Stimulated activated CD4-positive, alpha-beta T cell treated with anti-CD3 and anti-CD28 coated beads, Interleukin-1b, Interleukin-23, amount 100 ng/mL, for 24 hours (primary cell): ENCODE measurements around the gene ASB15.
"Not testable (repeated sequence)": the region's sequence is repeated elsewhere in the genome, so short reads cannot be mapped to it uniquely, and the experiment has no call there.

Experiments
- DNase-seq, 4 experiments: peaks; one replicate each; pipeline ENCODE4 v3.0.0-alpha.2; 2020; ENCODE audit warnings: low read depth in 4 of 4, low spot score in 1 of 4

Gene ASB15

DNA sequence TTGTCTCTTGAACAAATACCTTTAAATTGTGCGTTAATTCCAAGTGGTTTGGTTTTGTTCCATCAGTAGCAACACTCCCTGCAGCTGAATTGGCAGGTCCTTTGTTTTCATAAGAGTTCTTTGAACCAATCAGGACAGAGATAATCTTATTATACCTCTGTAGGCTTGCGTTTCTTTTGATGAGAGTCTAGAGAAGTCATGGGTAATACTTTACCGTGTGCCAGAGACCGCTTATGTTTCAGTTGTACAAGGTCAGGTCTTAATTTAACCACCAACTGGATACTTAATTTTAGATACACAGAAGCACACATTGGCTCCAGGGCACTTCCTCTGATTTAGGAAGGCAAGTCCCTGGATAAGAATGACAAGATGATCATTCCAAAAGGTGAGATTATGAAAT is at the start of gene ASB15:
ASB15 (plus strand) TSS at position 292 of the 400 bp plus-strand sequence. CDS start 12,682 bp downstream, outside the sequence.
- no peak for DNase-seq

DNA sequence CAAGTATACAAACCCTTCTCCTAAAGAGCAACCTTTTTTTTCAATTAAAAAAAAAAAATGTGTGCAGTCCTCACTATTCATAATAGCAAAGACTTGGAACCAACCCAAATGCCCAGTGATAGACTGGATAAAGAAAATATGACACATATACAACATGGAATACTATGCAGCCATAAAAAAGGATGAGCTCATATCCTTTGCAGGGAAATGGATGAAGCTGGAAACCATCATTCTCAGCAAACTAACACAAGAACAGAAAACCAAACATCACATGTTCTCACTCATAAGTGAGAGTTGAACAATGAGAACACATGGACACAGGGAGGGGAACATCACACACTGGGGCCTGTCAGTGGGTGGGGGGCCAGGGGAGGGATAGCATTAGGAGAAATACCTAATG is 49.5 kb upstream of the ASB15 start:
- DNase-seq, result not testable (repeated sequence)

DNA sequence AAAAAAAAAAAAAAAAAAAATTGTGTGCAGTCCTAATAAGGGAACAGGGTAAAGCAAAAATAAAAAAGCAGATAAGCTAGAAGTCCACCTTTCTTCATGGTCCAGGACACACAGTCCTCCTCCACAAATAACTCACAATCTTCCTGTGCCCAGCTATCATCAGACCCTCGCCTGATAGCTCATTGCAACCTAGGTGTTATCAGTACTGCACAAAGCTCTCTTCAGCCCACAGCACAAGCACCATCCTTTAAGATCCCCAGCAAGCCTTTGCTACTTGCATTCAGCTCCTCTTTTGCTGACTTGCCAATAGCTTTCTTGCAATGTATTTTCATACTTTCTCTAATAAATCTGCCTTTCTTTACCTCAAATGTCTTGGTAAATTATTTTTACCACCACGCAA is 49.0 kb upstream of the ASB15 start:
- DNase-seq, result no peak

DNA sequence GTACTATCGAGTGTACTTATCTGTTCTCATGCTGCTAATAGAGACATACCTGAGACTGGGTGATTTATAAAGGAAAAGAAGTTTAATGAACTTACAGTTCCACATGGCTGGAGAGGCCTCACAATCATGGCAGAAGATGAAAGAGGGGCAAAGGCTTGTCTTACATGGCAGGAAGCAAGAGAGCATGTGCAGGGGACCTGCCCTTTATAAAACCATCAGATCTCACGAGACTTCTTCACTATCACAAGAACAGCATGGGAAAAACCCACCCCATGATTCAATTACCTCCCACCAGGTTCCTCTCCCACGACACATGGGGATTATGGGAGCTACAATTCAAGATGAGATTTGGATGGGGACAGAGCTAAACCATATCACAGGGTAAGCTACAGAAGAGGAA is 48.5 kb upstream of the ASB15 start:
- no peak for DNase-seq

DNA sequence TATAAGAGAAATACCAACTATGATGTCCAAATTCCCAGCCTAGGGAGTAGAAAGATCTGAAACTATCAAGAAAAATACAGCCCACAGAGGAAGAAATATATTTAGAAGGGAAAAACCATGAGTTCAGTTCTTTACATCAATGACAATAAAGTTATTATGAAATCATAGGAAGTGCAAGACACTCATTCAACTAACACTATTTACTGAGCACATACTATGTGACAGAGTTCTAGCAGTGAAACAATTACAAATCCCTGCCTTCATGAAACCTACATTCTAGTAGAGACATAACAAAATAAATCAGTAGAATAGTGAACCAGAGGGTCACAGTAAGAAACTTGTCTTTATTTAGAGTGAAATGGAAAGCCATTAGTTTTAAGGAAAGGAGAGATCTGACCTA is 46.1 kb upstream of the ASB15 start:
- no peak for DNase-seq

DNA sequence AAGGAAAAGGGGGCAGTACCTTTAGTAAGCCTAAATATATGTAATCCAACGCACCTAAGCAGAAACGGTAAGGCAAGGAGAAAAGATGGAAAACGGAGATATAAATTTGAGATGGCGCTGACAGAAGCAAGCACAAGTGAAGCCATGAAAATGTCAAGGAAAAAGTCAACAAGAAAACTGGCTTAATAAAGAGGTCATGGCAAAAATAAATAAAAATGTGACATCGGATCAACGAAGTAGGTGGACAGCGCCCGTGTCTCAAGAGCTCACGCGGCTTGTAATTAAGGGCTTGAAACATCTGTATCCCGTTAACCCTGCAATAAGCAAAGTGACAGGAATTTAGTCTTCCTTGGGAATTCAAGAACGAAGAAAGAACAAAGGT is 44.6 kb upstream of the ASB15 start:
- DNase-seq, result no peak

DNA sequence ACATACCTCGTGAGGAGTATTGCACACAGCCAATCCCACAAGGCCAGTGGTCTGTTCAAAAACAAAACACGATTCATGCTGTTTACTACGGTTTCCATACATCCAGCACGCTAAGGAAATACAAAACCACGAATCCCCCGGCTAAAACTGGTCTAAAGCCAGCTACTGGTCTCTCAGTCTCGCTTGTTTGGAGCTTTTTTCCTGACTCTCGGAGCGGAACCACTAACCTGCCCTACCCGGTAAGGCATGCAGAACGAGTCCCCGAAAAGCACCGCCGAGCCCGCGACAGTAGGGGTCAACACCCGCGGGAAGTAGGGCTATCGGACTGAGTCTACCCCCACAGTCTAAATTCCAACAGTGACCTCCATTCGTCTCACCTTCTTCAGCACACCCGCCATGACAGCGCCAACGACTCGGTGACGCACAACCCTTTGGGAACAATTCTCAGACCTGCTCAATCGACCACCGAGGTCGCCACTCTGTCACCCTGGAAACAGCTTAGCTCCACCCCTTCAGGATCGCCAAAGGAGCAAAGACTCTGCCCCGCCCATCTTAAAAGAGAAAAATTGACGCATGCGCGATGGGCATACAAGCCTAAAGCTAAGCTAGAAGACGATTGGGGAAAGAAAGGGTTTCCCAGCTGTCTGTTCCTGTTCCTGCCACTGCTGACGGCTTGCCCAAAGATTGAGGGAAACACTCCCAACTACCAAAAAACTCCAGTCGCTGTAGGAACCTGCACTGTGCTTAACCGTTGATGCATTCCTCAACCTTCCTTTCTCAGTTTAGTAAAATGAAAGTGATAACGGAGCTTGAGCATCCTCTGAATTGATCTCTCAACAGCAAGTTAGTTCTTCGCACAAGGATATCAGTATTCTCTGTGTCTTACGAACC is 44.0 kb upstream of the ASB15 start, which contains the start of gene NDUFA5:
NDUFA5 (minus strand) TSS at position 421 of the 891 bp plus-strand sequence; CDS start at position 398, 23 bp downstream.
- peak; percentile 87 to 96 (median 92) for DNase-seq

DNA sequence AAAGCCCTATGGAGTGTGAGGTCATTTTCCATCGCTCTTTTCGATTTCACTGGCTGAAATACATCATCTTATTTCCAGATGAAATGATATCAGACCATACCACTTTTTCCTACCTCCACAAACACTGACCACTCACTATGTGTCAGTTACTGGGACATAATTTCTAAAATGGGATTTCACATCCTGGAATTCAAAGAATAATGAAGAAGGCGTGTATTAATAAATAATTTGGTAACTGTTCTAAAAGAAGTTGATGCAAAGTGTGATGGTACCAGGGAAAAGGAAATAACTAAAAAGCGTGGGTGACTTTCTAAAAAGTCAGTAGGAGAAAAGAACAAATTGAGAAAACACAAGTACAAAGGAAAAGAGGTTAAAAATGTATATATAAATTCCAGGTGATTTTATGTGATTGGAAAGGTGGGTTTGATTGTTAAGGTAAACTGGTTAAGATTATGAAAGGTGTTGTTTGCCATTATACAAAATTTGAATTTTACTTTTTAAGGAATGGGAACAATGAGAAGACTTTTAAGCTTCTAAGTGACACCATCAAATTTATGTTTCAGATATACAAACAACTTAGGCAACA is 43.2 kb upstream of the ASB15 start:
- DNase-seq, result no peak

DNA sequence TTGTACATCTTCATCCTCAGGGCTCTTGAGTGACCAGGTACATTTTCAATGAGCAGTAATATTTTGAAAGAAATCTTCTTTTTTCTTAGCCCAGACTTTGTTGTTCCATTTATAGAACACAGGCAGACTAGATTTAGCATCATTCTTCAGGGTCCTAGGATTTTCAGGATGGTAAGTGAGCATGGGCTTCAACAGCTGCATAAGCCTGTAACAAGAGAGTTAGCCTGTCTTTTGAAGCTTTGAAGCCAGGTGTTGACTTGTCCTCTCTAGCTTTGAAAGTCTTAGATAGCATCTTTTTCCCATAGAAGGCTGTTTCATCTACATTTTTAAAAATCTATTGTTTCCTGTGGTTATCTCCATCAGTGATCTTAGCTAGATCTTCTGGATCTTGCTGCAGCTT is 39.5 kb upstream of the ASB15 start:
- DNase-seq, result no peak

DNA sequence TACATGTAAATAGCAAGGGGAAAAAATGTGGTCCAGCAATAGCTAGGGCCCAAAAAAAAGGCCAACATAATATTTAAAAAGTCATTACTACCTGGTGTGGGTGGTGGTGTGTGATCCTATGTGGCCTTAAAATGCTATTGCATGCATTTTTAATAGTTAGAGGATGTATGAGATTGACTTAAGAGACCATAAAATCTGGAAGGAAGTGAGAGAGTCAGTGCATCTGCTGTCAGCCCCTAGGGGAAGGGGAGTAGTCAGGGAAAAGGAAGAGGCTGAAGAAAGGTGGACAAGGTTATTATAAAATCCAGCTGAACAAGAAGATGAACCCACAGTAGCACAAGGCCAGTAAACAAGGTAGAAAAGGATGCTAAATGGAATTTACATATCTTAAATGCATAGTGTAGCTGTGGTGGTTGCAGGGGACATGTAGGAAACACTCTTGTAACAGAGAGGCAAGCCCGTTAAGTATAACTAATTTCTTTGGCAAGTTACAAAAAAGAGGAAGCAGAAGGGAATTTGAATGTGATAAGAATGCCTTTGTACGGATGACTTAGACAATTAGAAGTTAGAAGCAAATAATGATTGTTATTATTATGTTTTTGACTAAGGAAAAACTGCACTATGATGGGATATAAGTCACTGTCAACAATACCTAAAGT is 32.1 kb upstream of the ASB15 start:
- DNase-seq, result no peak

DNA sequence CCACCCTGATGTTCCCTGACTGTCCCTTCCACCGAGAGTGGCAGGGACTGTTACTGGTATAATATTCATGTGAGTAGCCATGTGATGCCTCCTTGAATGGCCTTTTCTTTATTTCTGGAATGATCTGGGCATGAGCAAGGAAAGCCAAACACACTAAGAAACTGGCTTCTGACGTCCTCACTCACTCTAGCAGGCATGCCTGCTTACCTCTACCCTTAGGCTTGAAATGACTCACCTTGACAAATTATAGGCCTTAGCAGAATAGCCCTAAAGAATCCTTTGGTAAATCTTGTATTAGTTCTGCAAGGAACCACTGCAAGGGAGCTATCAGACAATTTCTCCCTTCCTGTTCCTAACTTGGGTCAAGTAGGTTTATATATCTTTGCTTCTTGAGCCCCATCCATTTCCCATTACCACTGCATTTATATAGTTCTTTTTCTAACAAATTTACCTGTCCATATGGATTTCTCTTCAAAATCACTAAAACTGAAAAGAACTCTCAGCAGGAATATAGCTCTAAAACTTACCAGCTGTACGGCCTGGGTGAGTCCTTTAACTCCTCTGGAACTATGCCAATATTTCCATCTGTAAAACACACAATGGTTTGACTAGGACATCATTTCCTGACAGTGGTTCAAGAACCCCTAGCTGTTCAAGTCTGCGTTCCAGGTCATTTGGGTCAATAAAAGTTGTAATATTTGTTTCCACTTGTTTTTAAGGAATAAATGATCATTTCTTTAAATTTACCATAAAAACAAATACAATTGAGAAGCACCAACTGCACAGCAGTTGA is 31.0 kb upstream of the ASB15 start:
- DNase-seq, result no peak

DNA sequence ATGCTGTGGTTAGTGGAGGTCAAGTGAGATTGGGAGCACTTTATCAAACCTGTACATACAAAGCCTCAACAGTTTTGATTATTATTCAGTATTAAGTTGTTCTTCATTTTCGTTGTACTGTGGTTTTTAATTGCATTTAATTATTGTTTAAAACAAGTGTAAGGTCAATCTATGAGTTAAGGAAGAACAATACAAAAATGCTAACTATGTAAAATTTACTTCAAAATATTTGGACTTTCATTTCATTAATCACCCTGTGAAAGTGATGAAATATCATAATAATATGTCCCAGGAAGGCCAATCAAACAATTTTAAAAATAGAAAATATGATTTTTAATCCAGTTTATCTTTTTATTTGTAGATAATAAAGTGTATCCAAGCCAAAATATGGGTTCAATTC is 30.4 kb upstream of the ASB15 start:
- no peak for DNase-seq

DNA sequence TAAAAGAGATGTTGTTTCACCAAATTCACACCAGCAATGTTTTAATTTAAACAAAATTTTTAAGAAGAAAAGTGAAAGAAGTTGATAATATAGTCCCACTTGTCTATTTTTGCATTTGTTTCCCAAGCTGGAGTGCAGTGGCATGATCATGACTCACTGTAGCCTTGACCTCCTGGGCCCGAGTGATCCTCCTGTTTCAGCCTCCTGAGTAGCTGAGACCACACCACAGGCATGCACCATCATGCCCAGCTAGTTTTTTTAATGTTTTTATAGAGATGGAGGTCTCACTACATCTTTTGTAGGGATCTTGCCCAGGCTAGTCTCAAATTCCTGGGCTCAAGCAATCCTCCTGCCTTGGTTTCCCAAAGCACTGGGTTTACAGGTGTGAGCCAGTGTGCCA is 29.9 kb upstream of the ASB15 start:
- DNase-seq, result no peak

DNA sequence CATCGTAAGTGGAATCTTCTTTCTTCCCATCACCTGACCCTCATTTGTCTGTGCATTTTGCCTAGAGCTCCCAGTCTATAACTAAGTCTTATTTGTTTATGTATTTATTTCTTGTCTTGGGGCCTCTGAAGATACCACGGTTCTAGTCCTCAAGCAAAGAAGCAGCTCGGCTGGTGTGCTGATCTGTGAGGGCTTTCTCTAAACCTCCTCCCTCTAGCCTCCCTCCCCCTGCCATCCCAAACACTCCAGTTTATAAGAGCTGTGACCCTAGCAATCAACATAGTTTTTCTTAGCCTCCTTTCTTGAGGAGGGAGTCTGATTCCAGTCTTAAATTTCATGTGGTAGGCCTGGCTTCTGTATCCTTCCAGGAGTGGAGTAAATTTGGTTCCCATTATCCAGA is 28.3 kb upstream of the ASB15 start:
- DNase-seq, result no peak

DNA sequence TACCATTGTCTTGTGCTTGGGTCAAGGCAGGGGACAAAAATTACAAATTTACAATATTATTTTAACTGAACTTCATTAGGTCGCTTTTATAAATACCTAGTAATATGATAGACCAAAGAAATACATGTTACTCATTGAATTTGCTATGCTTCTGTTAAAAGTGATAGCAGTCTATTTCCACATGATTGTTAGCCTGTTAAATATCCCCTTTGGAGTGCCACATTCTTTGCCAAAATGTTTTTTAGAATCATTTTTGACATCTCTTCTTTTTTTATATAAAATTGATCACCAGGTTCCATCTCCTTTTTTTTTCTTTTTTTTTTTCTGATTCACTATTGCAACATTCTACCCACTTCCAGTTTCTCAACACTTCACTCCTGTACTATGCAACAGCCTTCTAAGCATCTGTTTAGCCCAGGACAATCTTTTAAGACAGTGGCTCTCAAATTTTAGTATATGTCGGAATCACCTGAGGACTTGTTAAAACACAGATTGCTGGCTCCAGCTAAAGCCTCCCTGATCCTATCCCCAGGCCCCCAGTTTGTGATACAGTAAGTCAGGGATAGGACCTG is 27.6 kb upstream of the ASB15 start:
- no peak for DNase-seq

DNA sequence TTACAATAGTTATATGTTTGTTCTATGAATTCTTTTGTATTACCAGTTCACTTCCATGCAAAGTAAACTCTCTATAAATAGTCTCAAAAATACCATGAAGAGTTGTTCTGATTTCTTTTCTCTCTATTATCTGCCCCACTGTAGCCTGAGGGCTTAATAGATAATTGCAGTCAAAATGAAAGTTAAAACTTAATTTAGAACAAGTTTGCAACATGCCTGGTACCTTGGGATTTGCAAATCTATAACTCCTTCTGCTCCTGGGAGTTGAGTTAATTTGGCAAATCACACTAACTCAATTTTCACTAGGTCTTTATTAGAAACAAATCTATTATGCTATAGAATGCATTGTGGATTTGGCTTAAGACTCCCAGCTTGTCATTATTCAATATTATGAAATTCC is 22.2 kb upstream of the ASB15 start:
- DNase-seq, result no peak

DNA sequence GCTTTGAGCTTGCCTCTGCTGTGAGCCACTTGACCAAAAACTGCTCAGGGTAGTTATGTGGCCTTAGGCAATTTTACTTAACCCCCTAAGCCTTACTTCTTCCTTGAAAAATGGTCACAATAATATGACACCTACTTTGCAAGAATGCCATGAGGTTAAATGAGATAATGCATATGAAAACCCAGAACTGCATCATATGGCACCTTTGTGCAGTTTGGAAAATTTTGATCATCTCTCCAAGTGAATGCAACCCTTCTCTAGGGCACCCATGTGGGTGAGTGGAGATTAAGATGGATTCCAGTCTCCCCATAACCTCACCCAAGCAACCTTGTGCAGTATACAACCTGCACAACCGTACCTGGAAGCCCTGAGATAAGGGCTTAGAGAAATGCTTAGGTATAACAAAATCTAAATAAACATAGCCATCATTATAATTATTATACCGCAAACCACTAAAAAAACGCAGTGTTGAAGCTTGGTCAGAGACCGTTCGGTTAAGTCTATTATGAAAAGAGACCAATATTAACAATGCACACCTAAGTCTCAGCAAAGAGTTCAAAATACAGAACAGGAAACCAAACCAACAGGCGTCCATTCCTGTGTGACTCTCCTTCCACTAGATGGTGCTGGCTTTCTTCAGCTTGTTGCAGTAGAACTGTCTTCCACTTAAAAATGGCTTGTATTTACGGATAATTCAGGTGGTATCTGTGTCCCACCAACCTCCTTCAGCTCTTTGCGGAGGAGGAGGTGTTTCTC is 21.0 kb upstream of the ASB15 start:
- DNase-seq, result no peak

DNA sequence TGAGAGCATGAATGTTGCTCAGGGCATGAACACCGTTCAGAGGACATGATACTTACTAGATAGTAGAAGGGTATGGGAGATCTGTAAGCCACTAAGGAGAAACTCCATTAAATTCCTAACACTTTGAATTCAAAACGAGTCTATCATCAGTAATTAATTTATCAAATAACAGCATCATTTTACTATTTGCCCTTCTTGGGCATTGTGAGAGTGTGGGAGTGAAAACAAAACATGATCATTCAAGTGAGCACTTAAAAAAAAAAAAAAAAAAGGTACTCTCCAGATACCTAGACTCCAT is 20.5 kb upstream of the ASB15 start:
- DNase-seq, result no peak

DNA sequence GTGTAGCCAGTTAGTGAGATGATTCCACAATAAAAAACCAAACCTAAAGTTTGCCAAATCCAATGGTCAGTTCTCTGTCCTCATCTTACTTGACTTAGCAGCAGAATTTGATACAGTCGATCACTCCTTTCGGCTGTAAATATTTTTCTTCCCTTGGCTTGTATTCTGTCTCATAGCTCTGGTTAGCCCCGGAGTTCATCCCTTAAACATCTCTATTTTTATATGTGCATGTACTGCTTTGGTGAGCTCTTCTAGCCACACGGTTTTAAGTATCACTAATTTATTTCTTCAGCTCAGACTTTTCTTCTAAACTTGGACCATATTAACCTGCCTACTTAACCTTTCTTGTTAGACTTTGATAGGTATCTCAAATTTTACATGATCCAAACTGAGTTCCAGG is 17.8 kb upstream of the ASB15 start:
- no peak for DNase-seq

DNA sequence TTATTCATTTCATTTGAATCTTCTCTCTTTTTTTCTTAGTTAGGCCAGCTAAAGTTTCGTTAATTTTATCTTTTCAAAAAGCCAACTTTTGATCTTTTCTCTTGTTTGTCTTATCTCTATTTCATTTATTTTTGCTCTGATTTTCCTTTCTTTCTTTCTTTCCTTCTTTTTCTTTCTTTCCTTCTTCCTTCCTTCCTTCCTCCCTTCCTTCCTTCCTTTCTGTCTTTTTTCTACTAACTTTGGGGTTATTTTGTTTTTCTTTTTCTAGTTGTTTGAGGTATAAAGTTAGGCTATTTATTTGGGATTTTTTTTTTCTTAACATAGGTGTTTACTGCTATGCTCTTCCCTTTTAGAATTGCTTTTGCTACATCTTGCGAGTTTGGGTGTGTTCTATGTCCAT is 13.2 kb upstream of the ASB15 start:
- DNase-seq, result no peak
